HG03066 (cell line): Measurements from ENCODE around the gene CCT7.
"Not testable (repeated sequence)": the region's sequence is repeated elsewhere in the genome, so short reads cannot be mapped to it uniquely, and the experiment has no call there.

Source experiments
- ATAC-seq: cut with Tn5 transposase; IDR thresholded peaks from one replicate; pipeline ENCODE4 v1.9.1; 2021; ENCODE audit warnings: low read depth; ENCODE audit not compliant: unreplicated experiment

CCT7 gene

GRCh38 chr2:73233932-73234832 is at the start of gene CCT7:
Gene CCT7 (plus strand): TSS chr2:73234308. CDS start chr2:73234379, 71 bp downstream.
- peak; percentile 57 for ATAC-seq

GRCh38 chr2:73185965-73186364 is 48.1 kb upstream of the CCT7 start:
- no peak for ATAC-seq

- no peak for ATAC-seq
These were observed 46.6 kb upstream of the CCT7 start for GRCh38 chr2:73187549-73187948.

- ATAC-seq: no peak
These were observed 36.5 kb upstream of the CCT7 start for GRCh38 chr2:73197579-73197978.

- ATAC-seq: not testable (repeated sequence)
These were observed 33.8 kb upstream of the CCT7 start for GRCh38 chr2:73200281-73200680.

GRCh38 chr2:73202156-73203054 is 31.7 kb upstream of the CCT7 start, which contains the start of gene NOTO:
Gene NOTO (plus strand): TSS chr2:73202574. CDS start chr2:73202667, 93 bp downstream.
- no peak for ATAC-seq

- ATAC-seq: no peak
These were observed 30.9 kb upstream of the CCT7 start for GRCh38 chr2:73203055-73203681.

- no peak for ATAC-seq
These were observed 28.5 kb upstream of the CCT7 start for GRCh38 chr2:73205611-73206010.

GRCh38 chr2:73208258-73208657 is 25.9 kb upstream of the CCT7 start:
- ATAC-seq: no peak

GRCh38 chr2:73210019-73210418 is 24.1 kb upstream of the CCT7 start:
- no peak for ATAC-seq

GRCh38 chr2:73210696-73211095 is 23.4 kb upstream of the CCT7 start:
- no peak for ATAC-seq

- ATAC-seq: no peak
These were observed 22.0 kb upstream of the CCT7 start for GRCh38 chr2:73212098-73212447.

GRCh38 chr2:73212448-73213176 is 21.5 kb upstream of the CCT7 start:
- ATAC-seq: peak; percentile 52

- ATAC-seq: peak; percentile 90
These were observed 19.7 kb upstream of the CCT7 start, which contains the start of gene SMYD5 for GRCh38 chr2:73214120-73215035. Gene SMYD5 (plus strand): TSS chr2:73214245. CDS start chr2:73214267, 22 bp downstream.

GRCh38 chr2:73215254-73215653 is 18.9 kb upstream of the CCT7 start:
- no peak for ATAC-seq

GRCh38 chr2:73217160-73217559 is 16.9 kb upstream of the CCT7 start:
- ATAC-seq: no peak

- no peak for ATAC-seq
These were observed 16.3 kb upstream of the CCT7 start for GRCh38 chr2:73217826-73218225.

GRCh38 chr2:73218298-73218697 is 15.8 kb upstream of the CCT7 start:
- no peak for ATAC-seq

- no peak for ATAC-seq
These were observed 10.3 kb upstream of the CCT7 start for GRCh38 chr2:73223821-73224220.
